Measurements from ENCODE around the gene BARHL2.

Gene BARHL2

GRCh38 chr1:90710579-90711536 is 6.2 kb downstream of the BARHL2 start:
- DNase-seq (ENCODE audit: low spot score): no peak

- no peak for DNase-seq (ENCODE audit: low spot score)
Observed at GRCh38 chr1:90709535-90709934, 7.6 kb downstream of the BARHL2 start.

- no peak for DNase-seq (ENCODE audit: low spot score)
Observed at GRCh38 chr1:90708826-90709225, 8.3 kb downstream of the BARHL2 start.

- DNase-seq (ENCODE audit: low spot score): no peak
Observed at GRCh38 chr1:90708236-90708786, 8.8 kb downstream of the BARHL2 start.

GRCh38 chr1:90707363-90707710 is 9.8 kb downstream of the BARHL2 start:
- DNase-seq (ENCODE audit: low spot score): peak; percentile 30

- peak; percentile 3 for DNase-seq (ENCODE audit: low spot score)
Observed at GRCh38 chr1:90706437-90707362, 10.4 kb downstream of the BARHL2 start.

GRCh38 chr1:90705956-90706355 is 11.1 kb downstream of the BARHL2 start:
- no peak for DNase-seq (ENCODE audit: low spot score)

GRCh38 chr1:90704817-90705216 is 12.3 kb downstream of the BARHL2 start:
- no peak for DNase-seq (ENCODE audit: low spot score)

GRCh38 chr1:90694846-90695245 is 22.3 kb downstream of the BARHL2 start:
- no peak for DNase-seq (ENCODE audit: low spot score)

GRCh38 chr1:90687747-90688146 is 29.4 kb downstream of the BARHL2 start:
- DNase-seq (ENCODE audit: low spot score): no peak

GRCh38 chr1:90675161-90675847 is 41.8 kb downstream of the BARHL2 start:
- DNase-seq (ENCODE audit: low spot score): no peak

- no peak for DNase-seq (ENCODE audit: low spot score)
Observed at GRCh38 chr1:90671741-90672140, 45.4 kb downstream of the BARHL2 start.

- DNase-seq (ENCODE audit: low spot score): no peak
Observed at GRCh38 chr1:90671251-90671650, 45.9 kb downstream of the BARHL2 start.
